HCT116 (cell line): ENCODE results near the gene S100A2. TPM values are rescaled to one million over a fixed set of nuclear protein-coding genes. Genes with fewer than 3 reads are reported as not detected.

Experiments
- ATAC-seq: fragments of 200-7000 bp; cut with Tn5 transposase; 2 replicates; pipeline ENCODE4 v1.9.1; 2020; ENCODE audit warnings: mild to moderate bottlenecking, moderate library complexity
- BruUV-seq: library from RNA; stranded (reverse); fragments of 400-500 nt; replicated peaks from 2 replicates; lab custom pipeline; 2021; lab: Mats Ljungman, UMichigan
- CTCF ChIA-PET: fragments of 300-600 bp; sonication (Branson Sonifier 250); formaldehyde crosslinking; loops from one replicate; lab custom pipeline; 2021; ENCODE audit warnings: antibody characterized with exemption; lab: Charles Lee
- POLR2A ChIA-PET: fragments of 300-600, 350-600 bp; sonication (Branson Sonifier 250); formaldehyde crosslinking; loops from one replicate; lab custom pipeline; 2021; ENCODE audit warnings: antibody characterized with exemption; lab: Charles Lee
- RAD21 ChIA-PET, 2 experiments: fragments of 300-600 bp; sonication (Branson Sonifier 250); formaldehyde crosslinking; loops; one replicate each; lab custom pipeline; 2023; ENCODE audit warnings: low total read pairs in 2 of 2; ENCODE audit not compliant: uncharacterized antibody in 2 of 2, unreplicated experiment in 2 of 2, low non-redundant PET in 1 of 2; lab: Charles Lee
- DNase-seq: peaks from one replicate; pipeline ENCODE4 v3.0.0-alpha.2; 2010; ENCODE audit warnings: low read depth, low spot score
- H2AFZ ChIP-seq: fragments of 200-600 bp; shearing (Covaris generic), sonication (generic); 2 replicates; pipeline ENCODE4 v1.6.1; 2017; ENCODE audit warnings: low read depth, mixed run types, mixed read lengths, antibody characterized with exemption, low read length; ENCODE audit not compliant: poor library complexity, severe bottlenecking
- H3K27ac ChIP-seq: 2 replicates; pipeline ENCODE4 v1.5.1; 2012; ENCODE audit warnings: low read depth, low read length
- H3K27me3 ChIP-seq: fragments of 200-600 bp; sonication (generic); 2 replicates; pipeline ENCODE4 v1.6.1; 2016; ENCODE audit warnings: mixed run types, low read length, mixed read lengths; ENCODE audit not compliant: insufficient read depth
- H3K36me3 ChIP-seq, 2 experiments: fragments of 200-500 bp in 1 of 2; fragments of 200-600 bp in 1 of 2; sonication (Bioruptor generic) in 1 of 2; sonication (generic) in 1 of 2; 2 replicates each; pipeline versions ENCODE4 v1.5.1 to v1.6.1; 2014 to 2016; ENCODE audit warnings: low read length in 2 of 2, inconsistent platforms in 1 of 2, mixed read lengths in 1 of 2, mixed run types in 1 of 2; ENCODE audit not compliant: insufficient read depth in 2 of 2, control insufficient read depth in 1 of 2
- H3K4me1 ChIP-seq, 2 experiments: fragments of 200-600 bp in 1 of 2; sonication (generic) in 1 of 2; 2 replicates each; pipeline versions ENCODE4 v1.5.1 to v1.6.1; 2012 to 2017; ENCODE audit warnings: low read length in 2 of 2, inconsistent platforms in 1 of 2, mild to moderate bottlenecking in 1 of 2, mixed read lengths in 1 of 2, mixed run types in 1 of 2, moderate library complexity in 1 of 2; ENCODE audit not compliant: insufficient read depth in 2 of 2, control insufficient read depth in 1 of 2
- H3K4me2 ChIP-seq: fragments of 200-600 bp; sonication (generic); 2 replicates; pipeline ENCODE4 v1.6.1; 2017; ENCODE audit warnings: mixed run types, low read length, mixed read lengths
- H3K4me3 ChIP-seq, 2 experiments: fragments of 200-600 bp in 1 of 2; sonication (generic) in 1 of 2; replicated peaks in 1 of 2; 2 replicates each; pipeline ENCODE4 v1.5.1; 2011 to 2016; ENCODE audit warnings: low read length in 2 of 2, control low read depth in 1 of 2, low read depth in 1 of 2, mild to moderate bottlenecking in 1 of 2, mixed read lengths in 1 of 2, mixed run types in 1 of 2
- H3K79me2 ChIP-seq: fragments of 200-600 bp; sonication (generic); 2 replicates; pipeline ENCODE4 v1.6.1; 2017; ENCODE audit warnings: mild to moderate bottlenecking, mixed run types, low read length, moderate library complexity, mixed read lengths; ENCODE audit not compliant: insufficient read depth
- H3K9ac ChIP-seq: fragments of 200-600 bp; sonication (generic); 2 replicates; pipeline ENCODE4 v1.6.1; 2016; ENCODE audit warnings: low read length, mixed read lengths
- H3K9me2 ChIP-seq: fragments of 200-600 bp; sonication (generic), shearing (Covaris generic); 2 replicates; pipeline ENCODE4 v1.6.1; 2017; ENCODE audit warnings: mixed run types, mild to moderate bottlenecking, moderate library complexity; ENCODE audit not compliant: insufficient read depth
- H3K9me3 ChIP-seq, 2 experiments: fragments of 200-500 bp in 1 of 2; fragments of 200-600 bp in 1 of 2; sonication (Bioruptor generic) in 1 of 2; sonication (generic) in 1 of 2; 2 replicates each; pipeline ENCODE4 v1.6.1; 2014 to 2017; ENCODE audit warnings: low read length in 2 of 2, mixed read lengths in 2 of 2, inconsistent platforms in 1 of 2, low read depth in 1 of 2, mild to moderate bottlenecking in 1 of 2, mixed run types in 1 of 2, moderate library complexity in 1 of 2; ENCODE audit not compliant: control insufficient read depth in 1 of 2, insufficient read depth in 1 of 2
- H4K20me1 ChIP-seq: fragments of 200-600 bp; sonication (generic), shearing (Covaris generic); 2 replicates; pipeline ENCODE4 v1.6.1; 2017; ENCODE audit warnings: mixed run types, mild to moderate bottlenecking, moderate library complexity; ENCODE audit not compliant: insufficient read depth
- POLR2A ChIP-seq: IDR thresholded peaks from 2 replicates; pipeline ENCODE4 v1.7.0; 2011; ENCODE audit warnings: borderline replicate concordance; ENCODE audit not compliant: insufficient read depth, insufficient read length; ENCODE audit errors: extremely low read depth
- POLR2AphosphoS5 ChIP-seq: IDR thresholded peaks from 2 replicates; pipeline ENCODE4 v1.6.1; 2011; ENCODE audit warnings: mild to moderate bottlenecking, low read depth, low read length, moderate library complexity
- REST ChIP-seq: IDR thresholded peaks from 2 replicates; pipeline ENCODE4 v1.6.1; 2012; ENCODE audit warnings: low read depth
- intact Hi-C: fragments of 100-400 bp; cut with micrococcal nuclease; formaldehyde crosslinking; loops from 2 replicates; pipeline ENCODE4 v1.10.0; 2022
- total RNA-seq: library from RNA; stranded (reverse); gene quantifications from one replicate; pipeline ENCODE4 v1.2.1, GENCODE V29; 2021; ENCODE audit not compliant: unreplicated experiment

The S100A2 gene
- total RNA-seq, 1 experiment from 2014 or later: 24.8 TPM

DNA sequence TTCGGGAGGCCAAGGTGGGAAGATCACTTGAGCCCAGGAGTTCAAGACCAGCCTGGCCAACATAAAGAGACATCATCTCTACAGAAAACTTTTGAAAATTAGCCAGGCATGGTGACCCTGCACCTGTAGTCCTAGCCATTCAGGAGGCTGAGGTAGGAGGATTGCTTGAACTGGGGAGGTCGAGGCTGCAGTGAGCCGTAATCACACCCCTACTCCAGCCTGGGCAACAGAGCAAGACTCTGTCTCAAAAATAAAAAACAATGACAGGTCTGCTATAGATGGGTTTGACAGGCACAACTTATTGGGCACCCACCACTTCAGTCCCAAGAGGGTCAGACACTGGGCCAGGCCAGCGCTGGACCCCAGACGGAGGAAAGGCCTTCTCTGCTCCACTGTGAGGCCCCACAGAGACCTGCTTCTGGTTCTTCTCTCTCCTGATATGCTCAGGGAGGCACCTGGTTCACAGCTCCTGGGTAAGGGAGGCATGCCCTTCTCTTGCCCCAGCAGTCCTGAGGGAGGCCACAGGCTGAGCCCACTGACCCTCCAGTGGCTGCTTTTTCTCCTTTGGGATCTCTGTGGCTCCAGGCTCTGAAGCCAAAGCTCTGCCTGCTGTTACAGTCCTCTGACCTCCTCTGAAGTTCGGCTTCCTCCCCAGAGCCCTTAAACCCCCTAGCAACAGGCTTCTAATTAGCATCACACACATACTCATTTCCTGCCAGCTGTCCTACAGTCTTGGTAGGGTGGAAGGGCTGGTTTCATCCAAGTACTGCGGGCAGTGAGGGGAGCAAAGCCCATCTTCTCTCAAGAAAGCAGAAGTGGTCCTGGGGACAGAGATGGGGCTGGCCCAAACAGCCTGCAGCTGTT is 32.9 kb upstream of the S100A2 start:
- CTCF ChIA-PET: no interaction called here
- H3K36me3 ChIP-seq: no peaks in the 10 kb centered on the region
- no peak overlapping the region for H2AFZ ChIP-seq
- no peaks in the 10 kb centered on the region for H3K79me2 ChIP-seq
- TF ChIP-seq REST (no peak), POLR2A (no peak), POLR2AphosphoS5 (peak; percentile 37; the same call in 1 of the 2 replicates)
- H3K27me3 ChIP-seq: no peaks in the 10 kb centered on the region
- H3K9me3 ChIP-seq: no peaks in the 10 kb centered on the region
- DNase-seq (no peak), ATAC-seq (no peak)
- no peaks in the 10 kb centered on the region for H3K9me2 ChIP-seq
- H3K4me1 ChIP-seq: peaks cover 8 to 22% of the 10 kb centered on the region in 2 experiments
- POLR2A ChIA-PET: interaction anchor here (0.8 to 1.4 kb wide), 4 partner anchors 10 to 66 kb away, joined by 3 to 5 read pairs (median 4); no protein-coding TSS in a partner anchor
- H3K4me3 ChIP-seq: no peak overlapping the region
- H3K9ac ChIP-seq: no peak overlapping the region
- intact Hi-C loops: no loop called here
- no peaks in the 10 kb centered on the region for H4K20me1 ChIP-seq
- no TSS peak for BruUV-seq
- no peak overlapping the region; the same call in 1 of the 2 replicates for H3K27ac ChIP-seq
- H3K4me2 ChIP-seq: no peak overlapping the region
- RAD21 ChIA-PET: no interaction called here
